CD14-positive monocyte (primary cell): ENCODE measurements around the gene PCBP3. TPM values are rescaled to one million over a fixed set of nuclear protein-coding genes. Genes with fewer than 3 reads are reported as not detected.

Experiments
- DNase-seq, 3 donors: peaks; one replicate each; pipeline ENCODE4 v3.0.0-alpha.2; 2011 to 2022
- H2AFZ ChIP-seq: 2 replicates; pipeline ENCODE4 v1.6.0; 2012; ENCODE audit warnings: mild to moderate bottlenecking, low read depth, low read length, inconsistent platforms; ENCODE audit not compliant: insufficient read depth, poor library complexity, severe bottlenecking
- H3K27ac ChIP-seq, 2 donors: 1 replicate in 1 of 2; 2 replicates in 1 of 2; pipeline ENCODE4 v1.5.1; 2012 to 2013; ENCODE audit warnings: low read length in 2 of 2, control low read depth in 1 of 2, inconsistent platforms in 1 of 2, low read depth in 1 of 2, mild to moderate bottlenecking in 1 of 2
- H3K27me3 ChIP-seq, 2 donors: one replicate each; pipeline versions ENCODE4 v1.6.0 to v1.6.1; 2011 to 2013; ENCODE audit warnings: low read length in 2 of 2; ENCODE audit not compliant: control insufficient read depth in 2 of 2, insufficient read depth in 2 of 2
- H3K36me3 ChIP-seq, 2 donors: replicated peaks in 1 of 2; 1 replicate in 1 of 2; 2 replicates in 1 of 2; pipeline versions ENCODE4 v1.5.1 to v1.6.1; 2012 to 2013; ENCODE audit warnings: low read length in 2 of 2, control low read depth in 1 of 2, inconsistent platforms in 1 of 2, mild to moderate bottlenecking in 1 of 2; ENCODE audit not compliant: insufficient read depth in 2 of 2, control insufficient read depth in 1 of 2
- H3K4me1 ChIP-seq, 2 donors: 1 replicate in 1 of 2; 2 replicates in 1 of 2; pipeline versions ENCODE4 v1.5.1 to v1.6.1; 2012 to 2013; ENCODE audit warnings: low read length in 2 of 2, control low read depth in 1 of 2, inconsistent platforms in 1 of 2, mild to moderate bottlenecking in 1 of 2, moderate library complexity in 1 of 2; ENCODE audit not compliant: insufficient read depth in 2 of 2, control insufficient read depth in 1 of 2
- H3K4me2 ChIP-seq: replicated peaks from 2 replicates; pipeline ENCODE3; 2012; ENCODE audit warnings: low read length, moderate library complexity, mild to moderate bottlenecking; ENCODE audit not compliant: poor library complexity, severe bottlenecking; ENCODE audit errors: extremely low read depth
- H3K4me3 ChIP-seq, 3 experiments: fragments of 200-600 bp in 1 of 3; sonication (generic) in 1 of 3; replicated peaks in 1 of 3; 1 replicate in 2 of 3; 2 replicates in 1 of 3; pipeline ENCODE4 v1.5.1; 2011 to 2013; ENCODE audit warnings: low read length in 3 of 3, mild to moderate bottlenecking in 3 of 3, control low read depth in 2 of 3, low read depth in 2 of 3, inconsistent platforms in 1 of 3, moderate library complexity in 1 of 3
- H3K79me2 ChIP-seq: 2 replicates; pipeline ENCODE4 v1.6.0; 2012; ENCODE audit warnings: mild to moderate bottlenecking, control low read depth, inconsistent platforms, low read length, moderate library complexity; ENCODE audit not compliant: insufficient read depth
- H3K9ac ChIP-seq: 2 replicates; pipeline ENCODE4 v1.6.0; 2017; ENCODE audit warnings: low read length, mild to moderate bottlenecking; ENCODE audit not compliant: insufficient read depth, poor library complexity, severe bottlenecking
- H3K9me3 ChIP-seq, 2 donors: replicated peaks in 1 of 2; 1 replicate in 1 of 2; 2 replicates in 1 of 2; pipeline versions ENCODE4 v1.5.1 to v1.6.1; 2012 to 2013; ENCODE audit warnings: low read length in 2 of 2, control low read depth in 1 of 2; ENCODE audit not compliant: control insufficient read depth in 1 of 2, insufficient read depth in 1 of 2
- H4K20me1 ChIP-seq: 2 replicates; pipeline ENCODE4 v1.6.0; 2012; ENCODE audit warnings: mild to moderate bottlenecking, low read length, control low read depth, moderate library complexity; ENCODE audit not compliant: insufficient read depth
- H3K27ac Mint-ChIP-seq, 7 donors: one replicate each; pipeline ENCODE4 v1.8.0; 2020; ENCODE audit warnings: mild to moderate bottlenecking in 7 of 7, mixed read lengths in 7 of 7, moderate library complexity in 6 of 7, inconsistent platforms in 2 of 7
- H3K27me3 Mint-ChIP-seq, 3 donors: one replicate each; pipeline ENCODE4 v1.8.0; 2021 to 2022; ENCODE audit warnings: low read depth in 3 of 3, mild to moderate bottlenecking in 3 of 3, mixed read lengths in 3 of 3, moderate library complexity in 3 of 3, inconsistent platforms in 1 of 3
- H3K36me3 Mint-ChIP-seq, 2 donors: one replicate each; pipeline ENCODE4 v1.8.0; 2020; ENCODE audit warnings: mixed read lengths in 2 of 2, inconsistent platforms in 1 of 2, mild to moderate bottlenecking in 1 of 2
- H3K4me1 Mint-ChIP-seq: one replicate; pipeline ENCODE4 v1.8.0; 2020; ENCODE audit warnings: mild to moderate bottlenecking, mixed read lengths
- H3K4me3 Mint-ChIP-seq, 2 donors: one replicate each; pipeline ENCODE4 v1.8.0; 2020; ENCODE audit warnings: mild to moderate bottlenecking in 2 of 2, mixed read lengths in 2 of 2, moderate library complexity in 1 of 2
- H3K9me3 Mint-ChIP-seq, 7 donors: one replicate each; pipeline ENCODE4 v1.8.0; 2020 to 2022; ENCODE audit warnings: mixed read lengths in 7 of 7, mild to moderate bottlenecking in 6 of 7, moderate library complexity in 6 of 7, inconsistent platforms in 2 of 7
- CTCF ChIP-seq: fragments of 200-600 bp; IDR thresholded peaks from one replicate; pipeline ENCODE4 v1.8.0; 2022; ENCODE audit warnings: antibody characterized with exemption, mild to moderate bottlenecking
- WGBS: methylation state at CpG from one replicate; pipeline ENCODE4 v1.1.5; 2013; ENCODE audit warnings: missing lambda C conversion rate; ENCODE audit not compliant: insufficient coverage; 5-methylcytosine and 5-hydroxymethylcytosine counted together
- intact Hi-C, 2 donors: fragments of 100-400 bp; cut with micrococcal nuclease; formaldehyde crosslinking; loops; one replicate each; pipeline versions ENCODE4 v1.15.0 to v1.15.1; 2023
- polyA plus RNA-seq, 3 donors: library from polyadenylated mRNA; depleted of rRNA in 1 of 3; unstranded in 2 of 3; stranded (reverse) in 1 of 3; fragments of 300-500 nt in 2 of 3; fragments of >200 nt in 1 of 3; fragmentation: Illumina TruSeq in 2 of 3; gene quantifications; 1 replicate in 2 of 3; 2 replicates in 1 of 3; pipeline ENCODE4 v1.2.3, GENCODE V29; 2012 to 2021

PCBP3 gene
- polyA plus RNA-seq, 3 donors: 0.34 to 0.49 TPM; not detected in 1

GRCh38 chr21:45856442-45856841 lies 212.9 kb downstream of the PCBP3 start:
- peaks cover 0 to 1% (median 0%) of the 10 kb centered on the region in 3 donors for H3K27me3 Mint-ChIP-seq
- Histone ChIP-seq H4K20me1 (no peaks in the 10 kb centered on the region), H3K4me2 (no peak overlapping the region), H3K36me3 (no peaks in the 10 kb centered on the region), H3K9me3 (no peaks in the 10 kb centered on the region), H3K4me1 (no peaks in the 10 kb centered on the region), H3K4me3 (no peak overlapping the region), H3K27me3 (no peaks in the 10 kb centered on the region), H2AFZ (no peak overlapping the region), H3K9ac (no peak overlapping the region), H3K79me2 (no peaks in the 10 kb centered on the region), H3K27ac (no peak overlapping the region)
- intact Hi-C loops: no loop called here
- no peak overlapping the region for H3K27ac Mint-ChIP-seq
- no peak for DNase-seq
- no peaks in the 10 kb centered on the region for H3K4me1 Mint-ChIP-seq
- WGBS: 100% methylated on average over 6 of the region's 13 CpGs
- no peak overlapping the region for H3K4me3 Mint-ChIP-seq
- no peak for TF ChIP-seq CTCF
- peaks cover 0 to 2% (median 0%) of the 10 kb centered on the region in 7 donors for H3K9me3 Mint-ChIP-seq
- no peaks in the 10 kb centered on the region for H3K36me3 Mint-ChIP-seq

- no peak overlapping the region for H3K4me3 Mint-ChIP-seq
- no peaks in the 10 kb centered on the region for H3K36me3 ChIP-seq
- intact Hi-C loops: no loop called here
- peaks cover 0 to 2% (median 0%) of the 10 kb centered on the region in 7 donors for H3K9me3 Mint-ChIP-seq
- H3K27me3 ChIP-seq: no peaks in the 10 kb centered on the region
- no peak overlapping the region for H3K9ac ChIP-seq
- TF ChIP-seq CTCF: no peak
- H3K27ac Mint-ChIP-seq: no peak overlapping the region
- DNase-seq: no peak
- H3K4me1 Mint-ChIP-seq: no peaks in the 10 kb centered on the region
- H2AFZ ChIP-seq: no peak overlapping the region
- H3K79me2 ChIP-seq: no peaks in the 10 kb centered on the region
- no peaks in the 10 kb centered on the region for H3K9me3 ChIP-seq
- no peaks in the 10 kb centered on the region for H3K4me1 ChIP-seq
- WGBS: no CpG with 5 or more reads among the region's 3 CpGs
- H4K20me1 ChIP-seq: no peaks in the 10 kb centered on the region
- no peak overlapping the region for H3K4me2 ChIP-seq
- no peak overlapping the region for H3K4me3 ChIP-seq
- H3K27me3 Mint-ChIP-seq: peaks cover 0 to 1% (median 0%) of the 10 kb centered on the region in 3 donors
- H3K36me3 Mint-ChIP-seq: no peaks in the 10 kb centered on the region
- no peak overlapping the region for H3K27ac ChIP-seq
These were observed 213.4 kb downstream of the PCBP3 start for GRCh38 chr21:45856906-45857305.
